K562 (cell line): ENCODE data around the gene LRRC7. TPM values are rescaled to one million over a fixed set of nuclear protein-coding genes. Genes with fewer than 3 reads are reported as not detected.
A peak's percentile ranks its signal among the peaks of the same experiment; 100 is the strongest.

Experiments
- ADNP ChIP-seq: fragments of 200-800 bp; sonication (Bioruptor generic); IDR thresholded peaks from 2 replicates; pipeline ENCODE4 v1.6.1; 2016; ENCODE audit warnings: missing genetic modification characterization, missing compliant biosample characterization
- AFF1 ChIP-seq, 2 experiments: fragments of 450-650 bp; IDR thresholded peaks; 2 replicates each; pipeline ENCODE4 v1.6.1; 2018; ENCODE audit warnings: mild to moderate bottlenecking in 2 of 2, low read depth in 1 of 2; ENCODE audit not compliant: partially characterized antibody in 2 of 2
- ATF3 ChIP-seq, 2 experiments: fragments of 450-650 bp in 1 of 2; sonication (generic) in 1 of 2; formaldehyde crosslinking in 1 of 2; IDR thresholded peaks in 1 of 2; conservative IDR thresholded peaks in 1 of 2; 2 replicates each; pipeline versions ENCODE4 v1.6.1 to v1.8.1; 2016 to 2023; ENCODE audit warnings: mild to moderate bottlenecking in 2 of 2, moderate library complexity in 2 of 2, inconsistent platforms in 1 of 2, missing genetic modification reagents in 1 of 2
- ATF7 ChIP-seq: fragments of 450-650 bp; IDR thresholded peaks from 2 replicates; pipeline ENCODE4 v1.7.1; 2014; ENCODE audit warnings: mild to moderate bottlenecking, moderate library complexity
- DPF2 ChIP-seq: fragments of 450-650 bp; IDR thresholded peaks from 2 replicates; pipeline ENCODE4 v1.6.1; 2016
- FOXJ2 ChIP-seq: fragments of 200-800 bp; sonication (Bioruptor generic); IDR thresholded peaks from 2 replicates; pipeline ENCODE4 v1.6.1; 2016; ENCODE audit warnings: missing genetic modification characterization, missing compliant biosample characterization
- MAFG ChIP-seq: fragments of 450-650 bp; conservative IDR thresholded peaks from 2 replicates; pipeline ENCODE4 v1.6.1; 2016; ENCODE audit warnings: missing genetic modification characterization, missing compliant biosample characterization
- MECOM ChIP-seq: fragments of 250-450 bp; sonication (Bioruptor Pico); IDR thresholded peaks from 2 replicates; pipeline ENCODE4 v1.8.0; 2022; ENCODE audit warnings: inconsistent platforms
- MEIS2 ChIP-seq: fragments of 450-650 bp; IDR thresholded peaks from 2 replicates; pipeline ENCODE4 v1.6.1; 2014; ENCODE audit warnings: mild to moderate bottlenecking; ENCODE audit not compliant: partially characterized antibody
- NFE2 ChIP-seq: IDR thresholded peaks from 2 replicates; pipeline ENCODE4 v1.6.1; 2014; ENCODE audit warnings: antibody characterized with exemption, low read depth
- NR2C2 ChIP-seq, 2 experiments: fragments of 200-800 bp in 1 of 2; sonication (Bioruptor generic) in 1 of 2; sonication (generic) in 1 of 2; formaldehyde crosslinking in 1 of 2; IDR thresholded peaks; 2 replicates each; pipeline versions ENCODE4 v1.6.1 to v1.8.0; 2016 to 2022; ENCODE audit warnings: mild to moderate bottlenecking in 1 of 2, missing compliant biosample characterization in 1 of 2, missing genetic modification characterization in 1 of 2, missing genetic modification reagents in 1 of 2
- TOE1 ChIP-seq, 2 experiments: fragments of 450-650 bp in 1 of 2; sonication (generic) in 1 of 2; formaldehyde crosslinking in 1 of 2; IDR thresholded peaks; 2 replicates each; pipeline versions ENCODE4 v1.7.1 to v1.8.0; 2016 to 2022; ENCODE audit warnings: borderline replicate concordance in 2 of 2, mild to moderate bottlenecking in 2 of 2, antibody characterized with exemption in 1 of 2, inconsistent platforms in 1 of 2, low read depth in 1 of 2, missing genetic modification reagents in 1 of 2, moderate library complexity in 1 of 2
- ZNF165 ChIP-seq: fragments of 250-450 bp; sonication (Bioruptor Pico); IDR thresholded peaks from 2 replicates; pipeline ENCODE4 v1.4.0; 2020; ENCODE audit warnings: borderline replicate concordance
- ZNF311 ChIP-seq: fragments of 250-450 bp; sonication (Bioruptor Pico); IDR thresholded peaks from 2 replicates; pipeline ENCODE4 v1.4.0; 2020; ENCODE audit warnings: mild to moderate bottlenecking, moderate library complexity
- polyA plus RNA-seq, 8 experiments: library from polyadenylated mRNA; depleted of rRNA in 4 of 8; stranded (reverse) in 5 of 8; unstranded in 3 of 8; fragments of >200 nt; fragmentation: Nextera tagmentation in 2 of 8; fragmentation: Illumina TruSeq in 1 of 8; extraction: Ambion mirVana in 2 of 8; extraction: Trizol in 1 of 8; gene quantifications; 2 replicates each; pipeline versions ENCODE4 v1.2.1 to v1.2.3, GENCODE V29; 2011 to 2014; ENCODE audit warnings: inconsistent platforms in 1 of 8, missing spikeins in 1 of 8
- total RNA-seq, 7 experiments: library from RNA; depleted of rRNA in 6 of 7; stranded (reverse); fragments of >200 nt in 6 of 7; fragmentation: Illumina TruSeq in 2 of 7; extraction: Trizol in 2 of 7; gene quantifications; 2 replicates each; pipeline versions ENCODE4 v1.2.1 to v1.2.3, GENCODE V29; 2011 to 2021; ENCODE audit warnings: low replicate concordance in 1 of 7
- TF ChIP-seq, protein P1 (sequence below): IDR thresholded peaks from 2 replicates; pipeline ENCODE4 v1.6.1; 2014; ENCODE audit warnings: antibody characterized with exemption
- TF ChIP-seq, protein P2 (sequence below): fragments of 250-450 bp; sonication (Bioruptor Pico); IDR thresholded peaks from 2 replicates; pipeline ENCODE4 v1.5.0; 2021

The LRRC7 gene
- total and polyA plus RNA-seq, 9 of the 15 experiments (the other 6 are each of a cell fraction or from before 2014, with no cell fraction given) = 0.09 to 0.94 (median 0.49) TPM

DNA sequence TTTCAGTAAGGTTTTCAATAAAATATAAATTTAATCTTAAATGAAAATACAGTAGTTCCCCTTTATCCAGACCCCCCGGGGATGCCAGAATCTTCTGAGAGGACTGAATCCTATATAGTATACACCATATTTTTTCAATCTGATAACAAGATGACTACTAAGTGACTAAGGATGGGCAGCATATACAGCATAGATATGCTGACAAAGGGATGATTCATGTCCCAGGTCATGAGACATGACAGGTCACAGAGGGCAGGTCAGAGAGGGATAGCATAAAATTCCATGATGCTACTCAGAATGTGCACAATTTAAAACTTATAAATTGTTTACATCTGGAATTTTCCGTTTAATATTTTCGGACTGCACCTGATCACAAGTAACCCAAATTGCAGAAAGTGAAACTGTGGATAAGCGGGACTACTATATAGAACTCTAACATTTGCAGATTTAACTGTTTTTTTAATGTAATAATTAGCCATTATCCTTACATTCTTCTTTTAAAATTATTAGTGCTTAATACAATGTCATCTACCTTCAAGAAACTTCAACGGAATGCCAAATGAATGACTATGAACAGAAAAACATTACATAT is 588.9 kb downstream of the LRRC7 start (continued):
- TF ChIP-seq ATF3 (IDR thresholded peaks at IDR 0.05) (peak; percentile 88), ATF3 (CRISPR knock-in tag; conservative IDR thresholded peaks at IDR 0.05) (no peak), ZNF165 (CRISPR knock-in tag) (no peak), MECOM (CRISPR knock-in tag) (peak; percentile 98), ADNP (tag) (0 out of 2 replicates have a peak, but pooled peaks have one; percentile 18), TOE1 (IDR thresholded peaks at IDR 0.05; ENCODE audit: borderline replicate concordance) (0 out of 2 replicates have a peak, but pooled peaks have one; percentile 62), TOE1 (CRISPR knock-in tag; IDR thresholded peaks at IDR 0.05; ENCODE audit: borderline replicate concordance, low read depth) (no peak), FOXJ2 (peak; percentile 49; the same call in 1 of the 2 replicates), AFF1 (IDR thresholded peaks at IDR 0.05; ENCODE audit: low read depth in 1 of 2, partially characterized antibody in 2 of 2) (peak in 1 of 2 experiments; percentile 35), ZNF311 (CRISPR knock-in tag) (no peak), NR2C2 (CRISPR knock-in tag; IDR thresholded peaks at IDR 0.05) (no peak), NR2C2 (tag; IDR thresholded peaks at IDR 0.05) (peak; percentile 77), ATF7 (peak; percentile 27; the same call in 1 of the 2 replicates), NFE2 (peak; percentile 30; the same call in 1 of the 2 replicates), MEIS2 (peak; percentile 96), MAFG (tag) (peak; percentile 58), DPF2 (peak; percentile 74)
- TF ChIP-seq, protein P1, sequence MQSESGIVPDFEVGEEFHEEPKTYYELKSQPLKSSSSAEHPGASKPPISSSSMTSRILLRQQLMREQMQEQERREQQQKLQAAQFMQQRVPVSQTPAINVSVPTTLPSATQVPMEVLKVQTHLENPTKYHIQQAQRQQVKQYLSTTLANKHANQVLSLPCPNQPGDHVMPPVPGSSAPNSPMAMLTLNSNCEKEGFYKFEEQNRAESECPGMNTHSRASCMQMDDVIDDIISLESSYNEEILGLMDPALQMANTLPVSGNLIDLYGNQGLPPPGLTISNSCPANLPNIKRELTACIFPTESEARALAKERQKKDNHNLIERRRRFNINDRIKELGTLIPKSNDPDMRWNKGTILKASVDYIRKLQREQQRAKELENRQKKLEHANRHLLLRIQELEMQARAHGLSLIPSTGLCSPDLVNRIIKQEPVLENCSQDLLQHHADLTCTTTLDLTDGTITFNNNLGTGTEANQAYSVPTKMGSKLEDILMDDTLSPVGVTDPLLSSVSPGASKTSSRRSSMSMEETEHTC = peak; percentile 87
- TF ChIP-seq, protein P2, sequence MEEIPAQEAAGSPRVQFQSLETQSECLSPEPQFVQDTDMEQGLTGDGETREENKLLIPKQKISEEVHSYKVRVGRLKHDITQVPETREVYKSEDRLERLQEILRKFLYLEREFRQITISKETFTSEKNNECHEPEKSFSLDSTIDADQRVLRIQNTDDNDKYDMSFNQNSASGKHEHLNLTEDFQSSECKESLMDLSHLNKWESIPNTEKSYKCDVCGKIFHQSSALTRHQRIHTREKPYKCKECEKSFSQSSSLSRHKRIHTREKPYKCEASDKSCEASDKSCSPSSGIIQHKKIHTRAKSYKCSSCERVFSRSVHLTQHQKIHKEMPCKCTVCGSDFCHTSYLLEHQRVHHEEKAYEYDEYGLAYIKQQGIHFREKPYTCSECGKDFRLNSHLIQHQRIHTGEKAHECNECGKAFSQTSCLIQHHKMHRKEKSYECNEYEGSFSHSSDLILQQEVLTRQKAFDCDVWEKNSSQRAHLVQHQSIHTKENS = no peak
- TF ChIP-seq, all 486 proteins: peak for 44
